BJ (cell line): ENCODE results near the gene NOX4. TPM values are rescaled to one million over a fixed set of nuclear protein-coding genes. Genes with fewer than 3 reads are reported as not detected.
A peak's percentile ranks its signal among the peaks of the same experiment; 100 is the strongest.
"Not testable (repeated sequence)": the region's sequence is repeated elsewhere in the genome, so short reads cannot be mapped to it uniquely, and the experiment has no call there.

Experiments used
- CTCF ChIA-PET: fragments of 350-600 bp; formaldehyde crosslinking; extraction: SDS; loops from one replicate; lab custom pipeline; 2021; ENCODE audit warnings: antibody characterized with exemption, inconsistent platforms; lab: Yijun Ruan, JAX
- POLR2A ChIA-PET: fragments of 300-600 bp; sonication (Branson Sonifier 250); formaldehyde crosslinking; extraction: SDS; loops from one replicate; lab custom pipeline; 2021; ENCODE audit warnings: antibody characterized with exemption; lab: Charles Lee
- DNase-seq: peaks from one replicate; pipeline ENCODE4 v3.0.0-alpha.2; 2011; ENCODE audit warnings: low read depth
- H3K27me3 ChIP-seq: 2 replicates; pipeline ENCODE4 v1.6.0; 2011; ENCODE audit warnings: low read length; ENCODE audit not compliant: control insufficient read depth, insufficient read depth
- H3K36me3 ChIP-seq: 2 replicates; pipeline ENCODE4 v1.5.1; 2011; ENCODE audit warnings: low read length; ENCODE audit not compliant: control insufficient read depth, insufficient read depth
- H3K4me3 ChIP-seq: 2 replicates; pipeline ENCODE4 v1.5.1; 2011; ENCODE audit warnings: low read depth, mild to moderate bottlenecking, control low read depth, low read length
- CTCF ChIP-seq: IDR thresholded peaks from 2 replicates; pipeline ENCODE4 v1.5.1; 2011; ENCODE audit warnings: low read depth, mild to moderate bottlenecking, control low read depth, inconsistent platforms, low read length, moderate library complexity; ENCODE audit not compliant: insufficient read depth
- polyA plus RNA-seq: library from polyadenylated mRNA; depleted of rRNA; stranded (reverse); fragments of >200 nt; gene quantifications from 2 replicates; pipeline ENCODE4 v1.2.3, GENCODE V29; 2011

NOX4 gene
- polyA plus RNA-seq, 1 experiment: 3.7 TPM

GRCh38 chr11:89441606-89442005, 49.6 kb downstream of the NOX4 start:
- no peak overlapping the region for H3K4me3 ChIP-seq
- ChIA-PET CTCF (interaction anchor here (1.0 kb wide), 1 partner anchor 11 kb away, joined by 3 read pairs; no protein-coding TSS in a partner anchor), POLR2A (no interaction called here)
- no peak for DNase-seq
- H3K27me3 ChIP-seq: no peaks in the 10 kb centered on the region
- no peak for TF ChIP-seq CTCF
- H3K36me3 ChIP-seq: no peaks in the 10 kb centered on the region

- CTCF ChIA-PET: no interaction called here
- POLR2A ChIA-PET: no interaction called here
- no peaks in the 10 kb centered on the region for H3K36me3 ChIP-seq
- DNase-seq: no peak
- TF ChIP-seq CTCF: no peak
- no peak overlapping the region for H3K4me3 ChIP-seq
- H3K27me3 ChIP-seq: no peaks in the 10 kb centered on the region
Observed at GRCh38 chr11:89437317-89437716, 53.9 kb downstream of the NOX4 start.

- DNase-seq: peak; percentile 17
- Histone ChIP-seq H3K4me3 (no peak overlapping the region), H3K36me3 (no peaks in the 10 kb centered on the region), H3K27me3 (no peaks in the 10 kb centered on the region)
- ChIA-PET CTCF (interaction anchor here (1.0 kb wide), 1 partner anchor 104 kb away, joined by 3 read pairs; no protein-coding TSS in a partner anchor), POLR2A (no interaction called here)
- no peak for TF ChIP-seq CTCF
Observed at GRCh38 chr11:89436071-89436470, 55.1 kb downstream of the NOX4 start.

GRCh38 chr11:89433278-89433677, 57.9 kb downstream of the NOX4 start:
- ChIA-PET CTCF (no interaction called here), POLR2A (no interaction called here)
- no peak for DNase-seq
- no peaks in the 10 kb centered on the region for H3K27me3 ChIP-seq
- TF ChIP-seq CTCF: no peak
- H3K4me3 ChIP-seq: no peak overlapping the region
- no peaks in the 10 kb centered on the region for H3K36me3 ChIP-seq

GRCh38 chr11:89432182-89432581, 59.0 kb downstream of the NOX4 start:
- H3K36me3 ChIP-seq, H3K27me3 ChIP-seq, H3K4me3 ChIP-seq, POLR2A ChIA-PET, CTCF ChIA-PET, DNase-seq: not testable (repeated sequence)

GRCh38 chr11:89426501-89426900, 64.7 kb downstream of the NOX4 start:
- H3K27me3 ChIP-seq, DNase-seq, POLR2A ChIA-PET, H3K36me3 ChIP-seq, H3K4me3 ChIP-seq, CTCF ChIA-PET: not testable (repeated sequence)
